CD4-positive, alpha-beta T cell (primary cell): ENCODE measurements around the gene STUB1. TPM values are rescaled to one million over a fixed set of nuclear protein-coding genes. Genes with fewer than 3 reads are reported as not detected.

ENCODE experiments used
- ATAC-seq: fragments of 200-7000 bp; cut with Tn5 transposase; one replicate; pipeline ENCODE4 v1.10.0; 2022; ENCODE audit warnings: mild to moderate bottlenecking; ENCODE audit not compliant: poor library complexity
- CTCF ChIA-PET: fragments of 350-600 bp; sonication (Branson Sonifier 250); formaldehyde crosslinking; loops from one replicate; lab custom pipeline; 2021; ENCODE audit warnings: antibody characterized with exemption, inconsistent platforms; lab: Charles Lee
- POLR2A ChIA-PET: fragments of 350-600 bp; sonication (Branson Sonifier 250); formaldehyde crosslinking; loops from one replicate; lab custom pipeline; 2021; ENCODE audit warnings: antibody characterized with exemption, inconsistent platforms; lab: Charles Lee
- DNase-seq, 14 experiments: peaks; one replicate each; pipeline ENCODE4 v3.0.0-alpha.2; 2013 to 2020; ENCODE audit warnings: mixed read lengths in 2 of 14
- H3K27ac ChIP-seq, 2 donors: one replicate each; pipeline versions ENCODE4 v1.5.1 to v1.7.0; 2013; ENCODE audit warnings: low read length in 2 of 2, low read depth in 1 of 2, mild to moderate bottlenecking in 1 of 2
- H3K27me3 ChIP-seq, 2 experiments: 1 replicate in 1 of 2; 2 replicates in 1 of 2; pipeline versions ENCODE4 v1.6.1 to v1.7.0; 2013; ENCODE audit warnings: low read length in 2 of 2, control low read depth in 1 of 2, mild to moderate bottlenecking in 1 of 2, moderate library complexity in 1 of 2; ENCODE audit not compliant: insufficient read depth in 2 of 2, control insufficient read depth in 1 of 2
- H3K36me3 ChIP-seq: one replicate; pipeline ENCODE4 v1.6.1; 2013; ENCODE audit warnings: low read length, control low read depth; ENCODE audit not compliant: insufficient read depth
- H3K4me1 ChIP-seq: one replicate; pipeline ENCODE4 v1.6.1; 2013; ENCODE audit warnings: low read length, control low read depth; ENCODE audit not compliant: insufficient read depth
- H3K4me3 ChIP-seq: one replicate; pipeline ENCODE4 v1.5.1; 2013; ENCODE audit warnings: mild to moderate bottlenecking, low read length, moderate library complexity
- H3K9me3 ChIP-seq, 2 experiments: 1 replicate in 1 of 2; 2 replicates in 1 of 2; pipeline versions ENCODE4 v1.6.1 to v1.7.0; 2013; ENCODE audit warnings: low read length in 2 of 2, mild to moderate bottlenecking in 2 of 2, control low read depth in 1 of 2, moderate library complexity in 1 of 2; ENCODE audit not compliant: control insufficient read depth in 1 of 2, insufficient read depth in 1 of 2
- H3K27ac Mint-ChIP-seq: one replicate; pipeline ENCODE4 v1.8.0; 2020; ENCODE audit warnings: mixed read lengths
- H3K27me3 Mint-ChIP-seq: one replicate; pipeline ENCODE4 v1.8.0; 2021; ENCODE audit warnings: mixed read lengths
- H3K36me3 Mint-ChIP-seq: one replicate; pipeline ENCODE4 v1.8.0; 2021; ENCODE audit warnings: low read depth, mixed read lengths
- H3K4me1 Mint-ChIP-seq: one replicate; pipeline ENCODE4 v1.8.0; 2021; ENCODE audit warnings: low read depth, mixed read lengths
- H3K4me3 Mint-ChIP-seq: one replicate; pipeline ENCODE4 v1.8.0; 2020; ENCODE audit warnings: mild to moderate bottlenecking, mixed read lengths
- H3K9me3 Mint-ChIP-seq: one replicate; pipeline ENCODE4 v1.8.0; 2020; ENCODE audit warnings: mixed read lengths
- CTCF ChIP-seq: fragments of 200-600 bp; IDR thresholded peaks from one replicate; pipeline ENCODE4 v1.8.0; 2022; ENCODE audit warnings: antibody characterized with exemption, mild to moderate bottlenecking
- intact Hi-C, 2 experiments: fragments of 100-400 bp; cut with DNase I in 1 of 2; cut with micrococcal nuclease in 1 of 2; formaldehyde crosslinking; loops; one replicate each; pipeline versions ENCODE4 v1.15.1 to v1.9.0; 2023 to 2025; cut with DNase I, micrococcal nuclease
- total RNA-seq, 174 experiments: library from RNA in 2 of 174; stranded (reverse) in 2 of 174; gene quantifications; one replicate each; pipeline ENCODE4 v1.2.3 and lab custom pipeline; 2021 to 2026

STUB1 gene
- total RNA-seq, 2 experiments from 2014 or later, result 46.9 to 53.9 TPM

DNA sequence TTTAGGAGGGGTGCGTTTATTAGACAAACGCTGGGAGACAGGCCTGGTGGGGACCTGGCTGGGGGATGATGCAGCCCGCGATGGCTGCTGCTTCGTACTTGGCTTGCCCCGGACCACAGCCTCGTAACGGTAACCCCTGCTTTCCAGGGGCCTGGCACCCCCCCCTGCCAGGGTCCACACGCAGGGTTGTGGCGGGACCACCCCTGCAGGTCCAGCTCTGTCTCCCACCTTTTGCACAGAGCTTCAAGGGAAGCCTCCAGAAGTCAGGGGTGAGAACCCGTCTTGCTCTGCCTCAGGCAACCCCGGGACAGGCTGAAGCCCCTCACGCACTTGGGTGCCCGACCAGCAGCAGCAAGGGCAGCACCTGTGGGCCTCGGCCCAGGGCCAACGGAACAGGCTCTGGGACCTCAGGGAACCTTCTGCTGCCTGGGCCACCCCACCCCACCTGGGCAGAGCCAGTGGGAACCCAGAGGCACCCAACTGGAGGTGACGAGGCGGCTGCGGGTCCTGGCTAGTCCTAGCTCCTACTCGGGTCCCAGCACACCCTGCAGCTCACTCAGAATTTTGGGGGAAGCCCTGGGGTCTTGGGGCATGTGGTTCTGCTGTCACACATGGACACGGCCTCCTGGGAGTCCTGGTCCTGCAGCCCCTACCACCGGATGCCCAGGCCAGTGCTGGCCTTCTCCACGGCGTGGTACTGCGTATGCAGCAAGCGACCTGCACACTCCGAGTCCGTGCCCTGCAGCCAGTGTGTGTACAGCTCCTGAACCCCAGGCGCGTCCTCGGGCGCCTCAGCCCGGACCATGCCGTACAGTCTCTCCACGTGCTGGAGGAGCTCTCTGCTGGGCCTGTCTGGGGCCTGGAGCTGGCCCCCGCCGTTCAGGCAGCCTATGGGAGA is 49.8 kb downstream of the STUB1 start:
- DNase-seq (no peak), ATAC-seq (no peak)
- Histone ChIP-seq H3K27ac (no peak overlapping the region), H3K4me3 (no peak overlapping the region), H3K4me1 (peaks cover 23% of the 10 kb centered on the region), H3K36me3 (peaks cover 18% of the 10 kb centered on the region), H3K27me3 (no peaks in the 10 kb centered on the region), H3K9me3 (no peaks in the 10 kb centered on the region)
- Mint-ChIP-seq H3K4me1 (no peaks in the 10 kb centered on the region), H3K27ac (no peak overlapping the region), H3K4me3 (peak overlapping the region; percentile 30), H3K9me3 (no peaks in the 10 kb centered on the region), H3K27me3 (no peaks in the 10 kb centered on the region), H3K36me3 (peaks cover 12% of the 10 kb centered on the region)
- POLR2A ChIA-PET, result interaction anchor here (0.8 kb wide), 1 partner anchor 10 kb away, joined by 3 read pairs; no protein-coding TSS in a partner anchor
- CTCF ChIA-PET, result interaction anchor here (1.9 kb wide), 1 partner anchor 18 kb away, joined by 5 read pairs; no protein-coding TSS in a partner anchor
- no peak for TF ChIP-seq CTCF
- intact Hi-C loops, result loop anchor here in 1 of 2 experiments (2.0 kb wide), 1 partner anchor 15 kb away; the partner anchor contains the start of gene METRN

GRCh38 chr16:730666-731509 is 50.7 kb downstream of the STUB1 start:
- H3K36me3 ChIP-seq, result peaks cover 26% of the 10 kb centered on the region
- Mint-ChIP-seq H3K9me3 (no peaks in the 10 kb centered on the region), H3K36me3 (peaks cover 20% of the 10 kb centered on the region), H3K4me1 (no peaks in the 10 kb centered on the region), H3K27me3 (no peaks in the 10 kb centered on the region), H3K27ac (no peak overlapping the region), H3K4me3 (no peak overlapping the region)
- DNase-seq (no peak), ATAC-seq (no peak)
- H3K4me1 ChIP-seq, result peaks cover 22% of the 10 kb centered on the region
- TF ChIP-seq CTCF, result no peak
- H3K9me3 ChIP-seq, result no peaks in the 10 kb centered on the region
- H3K27me3 ChIP-seq, result no peaks in the 10 kb centered on the region
- ChIA-PET CTCF (interaction anchor here (1.9 kb wide), 1 partner anchor 19 kb away, joined by 5 read pairs; no protein-coding TSS in a partner anchor), POLR2A (interaction anchor here (0.8 to 1.0 kb wide), 2 partner anchors 10 to 11 kb away, joined by 3 read pairs; partner anchors contain the start of gene ANTKMT)
- intact Hi-C loops, result no loop called here
- H3K4me3 ChIP-seq, result no peak overlapping the region
- no peak overlapping the region for H3K27ac ChIP-seq

DNA sequence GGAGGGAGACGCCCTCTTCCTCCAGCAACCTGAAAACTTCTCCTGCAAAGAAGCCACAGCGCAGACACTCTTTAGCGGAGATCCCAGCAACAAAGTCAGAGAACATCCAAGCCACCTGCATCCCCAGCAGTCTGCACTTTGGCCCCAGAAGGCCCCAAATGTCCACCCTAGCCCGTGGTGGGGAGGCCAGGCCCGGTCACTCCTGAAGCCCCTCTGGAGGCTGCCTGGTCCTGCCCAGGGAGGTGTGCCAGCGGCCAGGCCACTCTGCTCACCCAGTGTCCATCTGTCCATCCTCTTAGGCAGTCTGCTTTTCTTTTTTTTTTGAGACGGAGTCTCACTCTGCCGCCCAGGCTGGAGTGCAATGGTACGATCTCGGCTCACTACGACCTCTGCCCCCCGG is 52.1 kb downstream of the STUB1 start:
- intact Hi-C loops, result no loop called here
- no peak overlapping the region for H3K4me3 ChIP-seq
- POLR2A ChIA-PET, result no interaction called here
- H3K4me3 Mint-ChIP-seq, result no peak overlapping the region
- no peak for TF ChIP-seq CTCF
- H3K27ac Mint-ChIP-seq, result no peak overlapping the region
- H3K4me1 ChIP-seq, result peaks cover 10% of the 10 kb centered on the region
- DNase-seq, result peak in 1 of 14 experiments; percentile 5
- ATAC-seq, result no peak
- H3K9me3 Mint-ChIP-seq, result no peaks in the 10 kb centered on the region
- peaks cover 40% of the 10 kb centered on the region for H3K36me3 ChIP-seq
- CTCF ChIA-PET, result no interaction called here
- peaks cover 30% of the 10 kb centered on the region for H3K36me3 Mint-ChIP-seq
- H3K4me1 Mint-ChIP-seq, result no peaks in the 10 kb centered on the region
- no peaks in the 10 kb centered on the region for H3K27me3 ChIP-seq
- H3K27ac ChIP-seq, result no peak overlapping the region
- H3K9me3 ChIP-seq, result no peaks in the 10 kb centered on the region
- H3K27me3 Mint-ChIP-seq, result no peaks in the 10 kb centered on the region
